ENCODE results near the gene SMAD2.

- TF ChIP-seq, protein P1, sequence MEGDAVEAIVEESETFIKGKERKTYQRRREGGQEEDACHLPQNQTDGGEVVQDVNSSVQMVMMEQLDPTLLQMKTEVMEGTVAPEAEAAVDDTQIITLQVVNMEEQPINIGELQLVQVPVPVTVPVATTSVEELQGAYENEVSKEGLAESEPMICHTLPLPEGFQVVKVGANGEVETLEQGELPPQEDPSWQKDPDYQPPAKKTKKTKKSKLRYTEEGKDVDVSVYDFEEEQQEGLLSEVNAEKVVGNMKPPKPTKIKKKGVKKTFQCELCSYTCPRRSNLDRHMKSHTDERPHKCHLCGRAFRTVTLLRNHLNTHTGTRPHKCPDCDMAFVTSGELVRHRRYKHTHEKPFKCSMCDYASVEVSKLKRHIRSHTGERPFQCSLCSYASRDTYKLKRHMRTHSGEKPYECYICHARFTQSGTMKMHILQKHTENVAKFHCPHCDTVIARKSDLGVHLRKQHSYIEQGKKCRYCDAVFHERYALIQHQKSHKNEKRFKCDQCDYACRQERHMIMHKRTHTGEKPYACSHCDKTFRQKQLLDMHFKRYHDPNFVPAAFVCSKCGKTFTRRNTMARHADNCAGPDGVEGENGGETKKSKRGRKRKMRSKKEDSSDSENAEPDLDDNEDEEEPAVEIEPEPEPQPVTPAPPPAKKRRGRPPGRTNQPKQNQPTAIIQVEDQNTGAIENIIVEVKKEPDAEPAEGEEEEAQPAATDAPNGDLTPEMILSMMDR (IDR thresholded peaks at IDR 0.05): no peak
- TF ChIP-seq POLR2A (IDR thresholded peaks at IDR 0.05): no peak
Observed at GRCh38 chr18:47817795-47818077, 112.7 kb downstream of the SMAD2 start.

Measured in lower leg skin (tissue), 3 donors.